Measurements from ENCODE around the gene CDH2. TPM values are rescaled to one million over a fixed set of nuclear protein-coding genes. Genes with fewer than 3 reads are reported as not detected.

CDH2 gene
- total RNA-seq, 4 donors from 2014 or later: 3.9 to 9.8 (median 7.5) TPM

GRCh38 chr18:28108814-28109213 is 68.1 kb downstream of the CDH2 start:
- H3K4me3 ChIP-seq: no peak overlapping the region
- TF ChIP-seq POLR2A (IDR thresholded peaks at IDR 0.05) (no peak), EP300 (IDR thresholded peaks at IDR 0.05) (no peak), CTCF (IDR thresholded peaks at IDR 0.05) (no peak)

GRCh38 chr18:28108254-28108653 is 68.7 kb downstream of the CDH2 start:
- no peaks in the 10 kb centered on the region for H3K9me3 ChIP-seq
- no peaks in the 10 kb centered on the region for H3K4me1 ChIP-seq
- H3K27me3 ChIP-seq: no peaks in the 10 kb centered on the region
- 97 to 100% methylated on average over 1 of the region's 1 CpG for WGBS, 2 donors
- no peak overlapping the region for H3K27ac ChIP-seq
- TF ChIP-seq CTCF (IDR thresholded peaks at IDR 0.05) (no peak), EP300 (IDR thresholded peaks at IDR 0.05) (no peak), POLR2A (IDR thresholded peaks at IDR 0.05) (no peak)
- H3K36me3 ChIP-seq: no peaks in the 10 kb centered on the region
- DNase-seq (ENCODE audit: low spot score in 2 of 2): no peak
- H3K4me3 ChIP-seq: no peak overlapping the region

More at GRCh38 chr18:28108814-28109213, 68.1 kb downstream of the CDH2 start:
- WGBS, 2 donors: 74 to 89% methylated on average over 3 of the region's 3 CpGs
- Histone ChIP-seq H3K4me1 (no peaks in the 10 kb centered on the region), H3K27ac (no peak overlapping the region), H3K9me3 (no peaks in the 10 kb centered on the region), H3K36me3 (no peaks in the 10 kb centered on the region), H3K27me3 (no peaks in the 10 kb centered on the region)
- DNase-seq (ENCODE audit: low spot score in 2 of 2): no peak

GRCh38 chr18:28099237-28099636 is 77.7 kb downstream of the CDH2 start:
- H3K36me3 ChIP-seq: no peaks in the 10 kb centered on the region
- no peaks in the 10 kb centered on the region for H3K27me3 ChIP-seq
- no peak for DNase-seq (ENCODE audit: low spot score in 2 of 2)
- no peak for TF ChIP-seq POLR2A (IDR thresholded peaks at IDR 0.05)
- no peak for TF ChIP-seq EP300 (IDR thresholded peaks at IDR 0.05)
- no peak for TF ChIP-seq CTCF (IDR thresholded peaks at IDR 0.05)
- no peaks in the 10 kb centered on the region for H3K9me3 ChIP-seq
- no peak overlapping the region for H3K27ac ChIP-seq
- no peak overlapping the region for H3K4me3 ChIP-seq
- H3K4me1 ChIP-seq: no peaks in the 10 kb centered on the region

- WGBS, 2 donors: 93% methylated on average over 4 of the region's 4 CpGs
- no peak for DNase-seq (ENCODE audit: low spot score in 2 of 2)
- no peak overlapping the region for H3K4me3 ChIP-seq
- no peaks in the 10 kb centered on the region for H3K9me3 ChIP-seq
- no peaks in the 10 kb centered on the region for H3K27me3 ChIP-seq
- no peaks in the 10 kb centered on the region for H3K4me1 ChIP-seq
- no peaks in the 10 kb centered on the region for H3K36me3 ChIP-seq
- H3K27ac ChIP-seq: no peak overlapping the region
- TF ChIP-seq POLR2A (IDR thresholded peaks at IDR 0.05): no peak
- no peak for TF ChIP-seq CTCF (IDR thresholded peaks at IDR 0.05)
- TF ChIP-seq EP300 (IDR thresholded peaks at IDR 0.05): no peak
These were observed 81.3 kb downstream of the CDH2 start for GRCh38 chr18:28095631-28096030.

GRCh38 chr18:28095041-28095440 is 81.9 kb downstream of the CDH2 start:
- Histone ChIP-seq H3K27me3 (no peaks in the 10 kb centered on the region), H3K4me1 (no peaks in the 10 kb centered on the region), H3K36me3 (no peaks in the 10 kb centered on the region), H3K4me3 (no peak overlapping the region), H3K27ac (no peak overlapping the region), H3K9me3 (no peaks in the 10 kb centered on the region)
- no peak for DNase-seq (ENCODE audit: low spot score in 2 of 2)
- no peak for TF ChIP-seq CTCF (IDR thresholded peaks at IDR 0.05)
- no peak for TF ChIP-seq EP300 (IDR thresholded peaks at IDR 0.05)
- WGBS, 2 donors: 86 to 89% methylated on average over 3 of the region's 3 CpGs
